ENCODE results near the gene CYP26C1.

CYP26C1 gene

GRCh38 chr10:93068411-93069244 is 8.0 kb downstream of the CYP26C1 start:
- peak; percentile 50 to 60 for DNase-seq
- no peak for TF ChIP-seq GATA1 (IDR thresholded peaks at IDR 0.05; ENCODE audit: low read depth, low read length)
- no peak for TF ChIP-seq POLR2A (IDR thresholded peaks at IDR 0.05; ENCODE audit: low read length)

- DNase-seq: no peak
- TF ChIP-seq GATA1 (IDR thresholded peaks at IDR 0.05; ENCODE audit: low read depth, low read length): no peak
- no peak for TF ChIP-seq POLR2A (IDR thresholded peaks at IDR 0.05; ENCODE audit: low read length)
Observed at GRCh38 chr10:93069245-93069561, 8.6 kb downstream of the CYP26C1 start.

GRCh38 chr10:93070378-93071176 is 10.0 kb downstream of the CYP26C1 start:
- DNase-seq: no peak
- TF ChIP-seq POLR2A (IDR thresholded peaks at IDR 0.05; ENCODE audit: low read length) (no peak), GATA1 (IDR thresholded peaks at IDR 0.05; ENCODE audit: low read depth, low read length) (no peak)

- DNase-seq: no peak
- TF ChIP-seq POLR2A (IDR thresholded peaks at IDR 0.05; ENCODE audit: low read length) (no peak), GATA1 (IDR thresholded peaks at IDR 0.05; ENCODE audit: low read depth, low read length) (no peak)
Observed at GRCh38 chr10:93071177-93071472, 10.5 kb downstream of the CYP26C1 start.

- peak; percentile 20 to 41 for DNase-seq
- TF ChIP-seq GATA1 (IDR thresholded peaks at IDR 0.05; ENCODE audit: low read depth, low read length) (no peak), POLR2A (IDR thresholded peaks at IDR 0.05; ENCODE audit: low read length) (no peak)
Observed at GRCh38 chr10:93071674-93072224, 11.2 kb downstream of the CYP26C1 start.

GRCh38 chr10:93072225-93072712 is 11.7 kb downstream of the CYP26C1 start:
- TF ChIP-seq POLR2A (IDR thresholded peaks at IDR 0.05; ENCODE audit: low read length) (no peak), GATA1 (IDR thresholded peaks at IDR 0.05; ENCODE audit: low read depth, low read length) (no peak)
- no peak for DNase-seq

- TF ChIP-seq GATA1 (IDR thresholded peaks at IDR 0.05; ENCODE audit: low read depth, low read length) (no peak), POLR2A (IDR thresholded peaks at IDR 0.05; ENCODE audit: low read length) (no peak)
- DNase-seq: no peak
Observed at GRCh38 chr10:93072713-93073538, 12.3 kb downstream of the CYP26C1 start.

- TF ChIP-seq POLR2A (IDR thresholded peaks at IDR 0.05; ENCODE audit: low read length) (no peak), GATA1 (IDR thresholded peaks at IDR 0.05; ENCODE audit: low read depth, low read length) (no peak)
- peak; percentile 30 to 32 for DNase-seq
Observed at GRCh38 chr10:93073539-93074146, 13.0 kb downstream of the CYP26C1 start, which contains the start of gene CYP26A1. TSS of gene CYP26A1 (plus strand) at chr10:93073893. CDS start at chr10:93073935, 42 bp downstream.

GRCh38 chr10:93074147-93074596 is 13.6 kb downstream of the CYP26C1 start:
- DNase-seq: peak; percentile 32 to 34
- no peak for TF ChIP-seq POLR2A (IDR thresholded peaks at IDR 0.05; ENCODE audit: low read length)
- TF ChIP-seq GATA1 (IDR thresholded peaks at IDR 0.05; ENCODE audit: low read depth, low read length): no peak

GRCh38 chr10:93074597-93075368 is 14.2 kb downstream of the CYP26C1 start:
- DNase-seq: peak in 1 of 2 experiments; percentile 49
- TF ChIP-seq POLR2A (IDR thresholded peaks at IDR 0.05; ENCODE audit: low read length): no peak
- TF ChIP-seq GATA1 (IDR thresholded peaks at IDR 0.05; ENCODE audit: low read depth, low read length): no peak

- TF ChIP-seq GATA1 (IDR thresholded peaks at IDR 0.05; ENCODE audit: low read depth, low read length) (no peak), POLR2A (IDR thresholded peaks at IDR 0.05; ENCODE audit: low read length) (no peak)
- no peak for DNase-seq
Observed at GRCh38 chr10:93075369-93076221, 15.0 kb downstream of the CYP26C1 start.

Measured in erythroblast (primary cell).